Trophoblast cell (in vitro differentiated cells and primary cell): ENCODE data around the gene RTP4.
A peak's percentile ranks its signal among the peaks of the same experiment; 100 is the strongest.

Experiments used
- DNase-seq, 2 donors: peaks; one replicate each; pipeline ENCODE4 v3.0.0-alpha.2; 2016
- H2AFZ ChIP-seq: 2 replicates; pipeline ENCODE4 v1.6.1; 2013; ENCODE audit warnings: low read length, moderate library complexity, mild to moderate bottlenecking; ENCODE audit not compliant: insufficient read depth, poor library complexity
- H2AK5ac ChIP-seq: 2 replicates; pipeline ENCODE4 v1.6.1; 2013; ENCODE audit warnings: mild to moderate bottlenecking, low read length
- H2BK120ac ChIP-seq: 2 replicates; pipeline ENCODE4 v1.6.1; 2013; ENCODE audit warnings: low read length, mild to moderate bottlenecking, moderate library complexity; ENCODE audit not compliant: insufficient read depth, poor library complexity
- H2BK12ac ChIP-seq: 2 replicates; pipeline ENCODE4 v1.6.1; 2013; ENCODE audit warnings: mild to moderate bottlenecking, low read length, moderate library complexity
- H2BK5ac ChIP-seq: 2 replicates; pipeline ENCODE4 v1.6.1; 2013; ENCODE audit warnings: low read length, low read depth, moderate library complexity, mild to moderate bottlenecking; ENCODE audit not compliant: poor library complexity
- H3K14ac ChIP-seq: 2 replicates; pipeline ENCODE4 v1.6.1; 2013; ENCODE audit warnings: mild to moderate bottlenecking, low read length
- H3K18ac ChIP-seq: 2 replicates; pipeline ENCODE4 v1.6.1; 2013; ENCODE audit warnings: mild to moderate bottlenecking, low read length
- H3K23ac ChIP-seq: 2 replicates; pipeline ENCODE4 v1.6.1; 2013; ENCODE audit warnings: low read length
- H3K27ac ChIP-seq: 2 replicates; pipeline ENCODE4 v1.5.1; 2013; ENCODE audit warnings: low read depth, mild to moderate bottlenecking, inconsistent platforms, low read length, moderate library complexity
- H3K27me3 ChIP-seq: 2 replicates; pipeline ENCODE4 v1.6.1; 2013; ENCODE audit warnings: inconsistent platforms, mild to moderate bottlenecking, low read length, moderate library complexity; ENCODE audit not compliant: insufficient read depth
- H3K36me3 ChIP-seq, 2 experiments: 1 replicate in 1 of 2; 2 replicates in 1 of 2; pipeline ENCODE4 v1.6.1; 2013; ENCODE audit warnings: low read length in 2 of 2, mild to moderate bottlenecking in 2 of 2, moderate library complexity in 1 of 2; ENCODE audit not compliant: insufficient read depth in 2 of 2, control insufficient read depth in 1 of 2
- H3K4ac ChIP-seq: 2 replicates; pipeline ENCODE4 v1.6.1; 2013; ENCODE audit warnings: low read depth, mild to moderate bottlenecking, low read length, moderate library complexity
- H3K4me1 ChIP-seq, 2 experiments: 1 replicate in 1 of 2; 2 replicates in 1 of 2; pipeline ENCODE4 v1.6.1; 2013; ENCODE audit warnings: low read length in 2 of 2, mild to moderate bottlenecking in 2 of 2, moderate library complexity in 1 of 2; ENCODE audit not compliant: insufficient read depth in 2 of 2, control insufficient read depth in 1 of 2
- H3K4me2 ChIP-seq: 2 replicates; pipeline ENCODE4 v1.6.1; 2013; ENCODE audit warnings: inconsistent platforms, mild to moderate bottlenecking, low read length, moderate library complexity
- H3K4me3 ChIP-seq: 2 replicates; pipeline ENCODE4 v1.5.1; 2013; ENCODE audit warnings: mild to moderate bottlenecking, low read depth, low read length, inconsistent platforms
- H3K79me1 ChIP-seq: one replicate; pipeline ENCODE4 v1.6.1; 2013; ENCODE audit warnings: low read length
- H3K79me2 ChIP-seq: 2 replicates; pipeline ENCODE4 v1.6.1; 2013; ENCODE audit warnings: low read length, mild to moderate bottlenecking; ENCODE audit not compliant: control insufficient read depth, insufficient read depth, poor library complexity
- H3K9ac ChIP-seq: 2 replicates; pipeline ENCODE4 v1.6.1; 2013; ENCODE audit warnings: mild to moderate bottlenecking, low read length
- H3K9me3 ChIP-seq: 2 replicates; pipeline ENCODE4 v1.6.1; 2013; ENCODE audit warnings: low read depth, mild to moderate bottlenecking, control low read depth, inconsistent platforms, low read length; ENCODE audit not compliant: insufficient read depth
- H4K12ac ChIP-seq: 2 replicates; pipeline ENCODE4 v1.6.1; 2013; ENCODE audit warnings: low read depth, mild to moderate bottlenecking, low read length, moderate library complexity
- H4K8ac ChIP-seq: 2 replicates; pipeline ENCODE4 v1.6.1; 2013; ENCODE audit warnings: low read depth, mild to moderate bottlenecking, low read length, moderate library complexity
- H4K91ac ChIP-seq: one replicate; pipeline ENCODE4 v1.6.1; 2013; ENCODE audit warnings: low read depth, mild to moderate bottlenecking, low read length, moderate library complexity
- WGBS: extraction: QIAGEN DNeasy Blood & Tissue Kit; methylation state at CpG from one replicate; pipeline ENCODE4 v1.1.7; 2013; ENCODE audit warnings: missing lambda C conversion rate; ENCODE audit not compliant: insufficient read length, insufficient coverage; ENCODE audit errors: extremely low coverage; 5-methylcytosine and 5-hydroxymethylcytosine counted together

RTP4 gene

DNA sequence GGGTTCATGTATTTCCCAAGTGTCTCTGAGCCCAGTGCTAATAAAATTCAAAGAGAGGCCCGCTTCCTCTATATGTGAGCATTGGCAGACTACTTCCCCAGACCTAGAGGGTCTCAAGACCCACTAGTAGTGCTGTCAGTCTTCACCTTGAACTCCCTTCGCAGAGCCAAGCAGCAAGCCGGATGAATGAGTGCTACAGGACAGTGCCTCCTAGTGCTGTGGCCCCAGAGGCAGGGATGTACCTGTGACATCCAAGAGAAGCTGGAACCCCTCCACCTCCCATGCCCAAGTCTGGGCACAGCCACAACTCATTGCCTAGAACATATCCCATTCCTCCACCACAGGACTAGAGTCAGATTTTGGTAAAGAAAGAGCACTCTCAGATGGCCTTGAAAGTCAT lies 39.5 kb upstream of the RTP4 start:
- no peak overlapping the region for H2BK12ac ChIP-seq
- no peak overlapping the region for H3K27ac ChIP-seq
- no peak overlapping the region for H3K9ac ChIP-seq
- H3K4me1 ChIP-seq = no peaks in the 10 kb centered on the region
- DNase-seq = no peak
- no peak overlapping the region for H2BK5ac ChIP-seq
- H4K8ac ChIP-seq = no peak overlapping the region
- no CpG with 5 or more reads among the region's 3 CpGs for WGBS
- no peak overlapping the region for H3K4ac ChIP-seq
- H3K14ac ChIP-seq = no peak overlapping the region
- H3K4me2 ChIP-seq = no peak overlapping the region
- H2AK5ac ChIP-seq = no peak overlapping the region
- peaks cover under 1% of the 10 kb centered on the region for H3K9me3 ChIP-seq
- H3K79me1 ChIP-seq = no peaks in the 10 kb centered on the region
- H3K4me3 ChIP-seq = no peak overlapping the region
- no peaks in the 10 kb centered on the region for H3K79me2 ChIP-seq
- no peak overlapping the region for H2BK120ac ChIP-seq
- H4K12ac ChIP-seq = no peak overlapping the region
- H2AFZ ChIP-seq = no peak overlapping the region
- peak overlapping the region; percentile 53 for H3K23ac ChIP-seq
- H3K27me3 ChIP-seq = no peaks in the 10 kb centered on the region
- H4K91ac ChIP-seq = no peak overlapping the region
- H3K18ac ChIP-seq = no peak overlapping the region
- no peaks in the 10 kb centered on the region for H3K36me3 ChIP-seq

DNA sequence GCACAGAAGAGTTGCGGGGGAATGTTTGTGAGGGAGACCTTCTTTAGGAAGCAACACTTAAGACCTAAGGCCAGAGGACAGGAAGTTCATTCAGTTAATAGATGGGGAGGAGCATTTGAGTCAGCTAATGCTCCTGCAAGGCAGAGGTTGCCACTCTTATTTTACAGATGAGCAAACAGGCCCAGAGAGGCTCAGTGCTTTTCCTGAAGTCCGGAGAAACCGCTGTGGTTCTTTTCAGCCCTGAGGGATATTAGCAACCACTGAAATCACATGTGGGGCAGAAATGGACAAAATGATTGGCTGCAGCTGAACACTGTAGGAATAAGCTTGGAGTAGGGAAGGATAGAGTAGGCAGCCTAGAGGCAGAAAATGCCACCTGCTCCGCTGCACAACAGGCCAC lies 33.3 kb upstream of the RTP4 start:
- H3K79me1 ChIP-seq = no peaks in the 10 kb centered on the region
- no CpG with 5 or more reads among the region's 4 CpGs for WGBS
- H4K91ac ChIP-seq = no peak overlapping the region
- H3K36me3 ChIP-seq = no peaks in the 10 kb centered on the region
- no peaks in the 10 kb centered on the region for H3K27me3 ChIP-seq
- no peak overlapping the region for H3K18ac ChIP-seq
- H4K8ac ChIP-seq = no peak overlapping the region
- H3K9ac ChIP-seq = no peak overlapping the region
- no peaks in the 10 kb centered on the region for H3K79me2 ChIP-seq
- no peak overlapping the region for H3K4ac ChIP-seq
- H3K14ac ChIP-seq = no peak overlapping the region
- no peak overlapping the region for H3K27ac ChIP-seq
- no peak overlapping the region for H3K4me3 ChIP-seq
- no peak overlapping the region for H3K23ac ChIP-seq
- no peak overlapping the region for H3K4me2 ChIP-seq
- no peak overlapping the region for H2BK5ac ChIP-seq
- H4K12ac ChIP-seq = no peak overlapping the region
- H3K4me1 ChIP-seq = peaks cover 0 to 4% of the 10 kb centered on the region in 2 experiments
- no peaks in the 10 kb centered on the region for H3K9me3 ChIP-seq
- no peak overlapping the region for H2AK5ac ChIP-seq
- no peak overlapping the region for H2BK120ac ChIP-seq
- no peak overlapping the region for H2AFZ ChIP-seq
- H2BK12ac ChIP-seq = no peak overlapping the region
- DNase-seq = no peak

DNA sequence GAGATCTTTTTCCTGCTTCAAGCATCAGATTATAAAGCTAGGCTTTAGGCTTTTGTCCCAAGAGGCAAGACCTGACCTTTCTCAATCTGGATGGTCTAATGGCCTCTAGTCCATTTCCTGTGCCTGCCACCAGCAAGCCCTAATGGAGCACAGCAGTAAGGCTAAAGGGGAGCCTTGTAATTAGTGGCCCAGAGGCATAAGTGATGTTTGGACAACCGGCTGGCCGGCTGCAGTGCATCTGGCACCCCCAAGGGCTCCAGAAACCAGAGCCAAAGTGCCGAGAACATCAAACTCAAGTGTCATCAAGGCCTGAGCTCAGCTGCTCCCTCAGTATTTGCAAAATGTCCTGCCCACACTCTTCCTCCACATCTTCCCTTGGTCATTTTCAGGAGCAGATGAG lies 31.9 kb upstream of the RTP4 start:
- Histone ChIP-seq H3K4ac (no peak overlapping the region), H3K23ac (no peak overlapping the region), H4K12ac (no peak overlapping the region), H3K79me2 (no peaks in the 10 kb centered on the region), H2AFZ (no peak overlapping the region), H4K91ac (no peak overlapping the region), H3K27me3 (no peaks in the 10 kb centered on the region), H3K79me1 (no peaks in the 10 kb centered on the region), H3K4me2 (no peak overlapping the region), H2AK5ac (no peak overlapping the region), H3K27ac (no peak overlapping the region), H3K4me1 (peaks cover 0 to 4% of the 10 kb centered on the region in 2 experiments), H3K4me3 (no peak overlapping the region), H3K9ac (no peak overlapping the region), H3K14ac (no peak overlapping the region), H3K9me3 (no peaks in the 10 kb centered on the region), H4K8ac (no peak overlapping the region), H3K18ac (no peak overlapping the region), H3K36me3 (no peaks in the 10 kb centered on the region), H2BK5ac (no peak overlapping the region), H2BK12ac (no peak overlapping the region), H2BK120ac (no peak overlapping the region)
- WGBS = no CpG with 5 or more reads among the region's 3 CpGs
- no peak for DNase-seq

GRCh38 chr3:187340578-187340977 lies 27.6 kb upstream of the RTP4 start:
- Histone ChIP-seq H3K23ac (no peak overlapping the region), H3K4me1 (no peaks in the 10 kb centered on the region), H3K9ac (no peak overlapping the region), H4K12ac (no peak overlapping the region), H3K4me3 (no peak overlapping the region), H3K4me2 (no peak overlapping the region), H4K91ac (no peak overlapping the region), H2AK5ac (no peak overlapping the region), H4K8ac (no peak overlapping the region), H3K36me3 (no peaks in the 10 kb centered on the region), H3K27me3 (no peaks in the 10 kb centered on the region), H3K79me2 (no peaks in the 10 kb centered on the region), H2BK5ac (no peak overlapping the region), H2AFZ (no peak overlapping the region), H3K18ac (no peak overlapping the region), H2BK12ac (no peak overlapping the region), H3K27ac (no peak overlapping the region), H3K4ac (no peak overlapping the region), H3K14ac (no peak overlapping the region), H3K9me3 (no peaks in the 10 kb centered on the region), H2BK120ac (no peak overlapping the region), H3K79me1 (peaks cover 1% of the 10 kb centered on the region)
- WGBS = no CpG with 5 or more reads among the region's 1 CpG
- no peak for DNase-seq
